ENCODE data around the gene SLC29A4. TPM values are rescaled to one million over a fixed set of nuclear protein-coding genes. Genes with fewer than 3 reads are reported as not detected.
A peak's percentile ranks its signal among the peaks of the same experiment; 100 is the strongest.

The SLC29A4 gene
- total RNA-seq, 6 donors from 2014 or later, result 0.39 to 10.5 (median 1.4) TPM

GRCh38 chr7:5354460-5355232 lies 71.9 kb downstream of the SLC29A4 start:
- Histone ChIP-seq H3K27me3 (no peaks in the 10 kb centered on the region), H3K27ac (peak overlapping the region in 1 of 4 donors; percentile 57), H3K4me3 (no peak overlapping the region), H3K36me3 (peaks cover 31 to 92% (median 77%) of the 10 kb centered on the region in 4 donors), H3K4me1 (peaks cover 11 to 39% (median 32%) of the 10 kb centered on the region in 4 donors), H3K9me3 (no peaks in the 10 kb centered on the region)
- TF ChIP-seq CTCF (IDR thresholded peaks at IDR 0.05) (no peak), POLR2A (IDR thresholded peaks at IDR 0.05) (no peak), EP300 (IDR thresholded peaks at IDR 0.05) (no peak), POLR2AphosphoS5 (IDR thresholded peaks at IDR 0.05) (no peak)
- peak in 1 of 2 donors; percentile 46 for DNase-seq
- ATAC-seq (ENCODE audit: low FRiP score in 2 of 2), result peak in 1 of 2 donors; percentile 59
- 57 to 69% methylated on average over 13 to 17 of the region's 17 CpGs for WGBS, 2 donors

Other genes starting within 250 kb of the SLC29A4 start
- 10 to 100 TPM in 2 of 6 donors, 1 to 10 TPM in 4; 5.3 to 18.5 (median 8.9) TPM for gene RBAK, start 237.1 kb upstream of the SLC29A4 start, total RNA-seq
- 100 to 1,000 TPM in 1 of 6 donors, 10 to 100 TPM in 5; 49.1 to 129 (median 67.0) TPM for gene WIPI2, start 92.7 kb upstream of the SLC29A4 start, total RNA-seq
- gene TNRC18, start 140.9 kb downstream of the SLC29A4 start, total RNA-seq, result 100 to 1,000 TPM; 101 to 617 (median 128) TPM
- 10 to 100 TPM in 4 of 6 donors, 1 to 10 TPM in 2; 8.1 to 22.0 (median 11.4) TPM for gene FBXL18, start 230.9 kb downstream of the SLC29A4 start, total RNA-seq
- gene ACTB, start 247.7 kb downstream of the SLC29A4 start, total RNA-seq, result 1,000 to 10,000 TPM; 1,290 to 6,239 (median 4,085) TPM